SJCRH30 (cell line): ENCODE measurements around the gene RAB3D. TPM values are rescaled to one million over a fixed set of nuclear protein-coding genes. Genes with fewer than 3 reads are reported as not detected.
A peak's percentile ranks its signal among the peaks of the same experiment; 100 is the strongest.

Experiments used
- DNase-seq, 2 experiments: peaks; one replicate each; pipeline ENCODE4 v3.0.0-alpha.2; 2015 to 2020
- H3K27ac ChIP-seq: fragments of 250-450 bp; sonication (Bioruptor Pico); 2 replicates; pipeline ENCODE4 v1.5.1; 2020; ENCODE audit warnings: mild to moderate bottlenecking, moderate library complexity
- H3K27me3 ChIP-seq: fragments of 250-450 bp; sonication (Bioruptor Pico); 2 replicates; pipeline ENCODE4 v1.5.1; 2020; ENCODE audit warnings: mild to moderate bottlenecking, moderate library complexity
- H3K36me3 ChIP-seq: fragments of 250-450 bp; sonication (Bioruptor Pico); 2 replicates; pipeline ENCODE4 v1.5.1; 2020; ENCODE audit warnings: mild to moderate bottlenecking, moderate library complexity
- H3K4me1 ChIP-seq: fragments of 250-450 bp; sonication (Bioruptor Pico); 2 replicates; pipeline ENCODE4 v1.5.1; 2020; ENCODE audit warnings: mild to moderate bottlenecking, moderate library complexity
- H3K4me3 ChIP-seq: fragments of 250-450 bp; sonication (Bioruptor Pico); 2 replicates; pipeline ENCODE4 v1.5.1; 2020; ENCODE audit warnings: mild to moderate bottlenecking, moderate library complexity
- H3K9me3 ChIP-seq: fragments of 250-450 bp; sonication (Bioruptor Pico); replicated peaks from 2 replicates; pipeline ENCODE4 v1.5.1; 2020; ENCODE audit warnings: mild to moderate bottlenecking, moderate library complexity
- total RNA-seq: library from RNA; depleted of rRNA; stranded (reverse); fragments of >200 nt; shearing (Covaris generic); gene quantifications from 2 replicates; pipeline ENCODE4 v1.2.3, GENCODE V29; 2014

The RAB3D gene
- total RNA-seq, 1 experiment from 2014 or later, result 0.83 TPM

DNA sequence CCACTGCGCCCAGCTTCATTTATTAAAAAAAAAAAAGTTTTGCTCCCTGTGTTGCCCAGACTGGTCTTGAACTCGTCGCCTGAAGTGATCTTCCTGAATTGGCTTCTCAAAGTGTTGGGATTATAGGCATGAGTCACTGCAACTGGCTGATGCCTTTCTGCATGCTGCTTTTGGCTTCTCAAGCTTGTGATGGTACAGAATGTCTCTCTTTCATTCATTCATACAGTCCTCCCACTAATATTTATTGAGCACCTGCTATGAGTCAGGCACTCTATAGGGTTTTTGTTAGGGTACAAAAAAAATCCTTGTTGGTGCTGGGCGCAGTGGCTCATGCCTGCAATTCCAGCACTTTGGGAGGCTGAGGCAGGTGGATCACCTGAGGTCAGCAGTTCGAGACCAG lies 34.5 kb downstream of the RAB3D start:
- no peaks in the 10 kb centered on the region for H3K36me3 ChIP-seq
- 0 out of 2 replicates have a peak, but pooled peaks cover 3% of the 10 kb centered on the region for H3K27me3 ChIP-seq
- H3K4me3 ChIP-seq, result no peak overlapping the region
- no peaks in the 10 kb centered on the region for H3K4me1 ChIP-seq
- no peaks in the 10 kb centered on the region for H3K9me3 ChIP-seq
- DNase-seq, result no peak
- no peak overlapping the region for H3K27ac ChIP-seq

GRCh38 chr19:11300811-11301120 lies 38.7 kb downstream of the RAB3D start:
- H3K36me3 ChIP-seq, result no peaks in the 10 kb centered on the region
- peaks cover 3% of the 10 kb centered on the region; the same call in 1 of the 2 replicates for H3K27me3 ChIP-seq
- no peak for DNase-seq
- no peaks in the 10 kb centered on the region for H3K9me3 ChIP-seq
- H3K27ac ChIP-seq, result no peak overlapping the region
- H3K4me3 ChIP-seq, result no peak overlapping the region
- no peaks in the 10 kb centered on the region for H3K4me1 ChIP-seq

DNA sequence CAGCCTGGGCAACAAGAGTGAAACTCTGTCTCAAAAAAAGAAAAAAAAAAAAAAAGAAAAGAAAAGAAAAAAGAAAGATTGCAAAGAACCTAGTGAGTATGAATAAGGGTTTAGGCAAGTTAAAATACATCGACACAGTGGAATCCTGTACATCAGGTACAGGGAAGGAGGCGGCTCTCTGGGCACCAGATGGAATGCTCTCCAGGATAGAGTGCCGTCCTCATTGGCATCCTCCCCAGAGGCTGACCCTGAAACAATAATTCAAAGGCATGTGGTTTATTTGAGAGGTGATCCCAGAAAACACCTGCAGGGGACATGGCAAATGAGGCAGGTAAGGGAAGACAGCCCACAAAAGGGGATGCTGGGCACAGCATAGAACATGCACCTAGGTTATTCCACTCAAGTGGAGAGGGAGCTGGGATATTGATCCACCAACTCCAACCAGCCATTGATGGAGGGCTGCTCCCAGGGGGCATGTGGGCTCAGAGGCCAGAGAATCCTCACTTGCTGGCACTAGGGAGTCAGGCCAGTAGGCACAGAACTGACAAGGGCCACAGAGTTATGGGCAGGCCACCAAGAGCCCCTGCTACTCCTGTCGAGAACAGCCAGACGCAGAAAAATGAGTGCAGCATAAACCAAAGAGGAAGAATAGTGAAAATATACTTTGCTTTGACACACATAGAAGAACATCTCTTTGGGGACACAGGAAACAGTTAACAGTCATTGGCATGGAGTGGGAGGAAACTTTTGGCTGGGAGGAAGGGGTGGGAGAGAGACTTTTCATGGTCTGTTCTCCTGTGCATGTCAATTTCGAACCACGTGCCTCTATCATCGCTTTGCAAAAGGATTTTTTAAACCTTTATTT lies 39.3 kb downstream of the RAB3D start:
- Histone ChIP-seq H3K9me3 (no peaks in the 10 kb centered on the region), H3K36me3 (no peaks in the 10 kb centered on the region), H3K4me3 (no peak overlapping the region), H3K4me1 (no peaks in the 10 kb centered on the region), H3K27me3 (peaks cover 3% of the 10 kb centered on the region; the same call in 1 of the 2 replicates), H3K27ac (no peak overlapping the region)
- DNase-seq, result no peak

- Histone ChIP-seq H3K4me3 (no peak overlapping the region), H3K27me3 (no peaks in the 10 kb centered on the region; the same call in 1 of the 2 replicates), H3K36me3 (no peaks in the 10 kb centered on the region), H3K9me3 (no peaks in the 10 kb centered on the region), H3K27ac (no peak overlapping the region), H3K4me1 (no peaks in the 10 kb centered on the region)
- no peak for DNase-seq
Observed at GRCh38 chr19:11296264-11296663, 43.2 kb downstream of the RAB3D start.

DNA sequence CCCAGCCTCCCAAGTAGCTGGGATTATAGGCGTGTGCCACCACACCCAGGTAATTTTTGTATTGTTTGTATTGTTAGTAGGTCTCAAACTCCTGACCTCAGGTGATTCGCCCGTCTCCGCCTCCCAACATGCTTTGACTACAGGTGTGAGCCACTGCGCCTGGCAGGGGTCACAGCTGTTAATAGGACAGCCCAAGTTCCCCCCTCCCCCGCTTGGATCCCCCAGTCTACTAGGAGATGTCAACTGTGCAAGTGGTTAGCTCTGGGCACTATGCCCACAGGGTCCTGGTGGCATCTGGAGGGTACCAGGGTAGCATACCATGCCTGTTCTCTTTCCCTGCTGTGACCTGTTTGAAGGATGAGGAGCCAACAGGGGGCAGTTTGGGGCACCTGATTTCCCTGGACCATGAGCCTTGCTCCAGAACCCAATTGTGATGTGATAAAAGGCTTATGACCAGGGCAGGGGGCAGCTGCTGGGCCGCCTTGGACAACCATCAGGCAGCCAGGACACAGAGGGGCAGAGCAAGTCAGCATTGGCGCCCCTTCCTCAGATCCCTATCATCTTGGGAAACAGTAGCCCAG lies 43.7 kb downstream of the RAB3D start, which contains the start of gene TSPAN16:
TSPAN16 (plus strand) TSS at position 496 of the 581 bp plus-strand sequence. CDS start 138 bp downstream, outside the sequence.
- no peak for DNase-seq
- Histone ChIP-seq H3K27ac (no peak within 1 kb of the TSS), H3K9me3 (no peaks in the 10 kb centered on the region)

GRCh38 chr19:11295180-11295579 lies 44.3 kb downstream of the RAB3D start:
- H3K27ac ChIP-seq, result no peak overlapping the region

More for the DNA sequence above, 43.7 kb downstream of the RAB3D start, which contains the start of gene TSPAN16:
- Histone ChIP-seq H3K27me3 (no peaks in the 10 kb centered on the region; the same call in 1 of the 2 replicates), H3K36me3 (no peaks in the 10 kb centered on the region), H3K4me3 (no peak within 1 kb of the TSS), H3K4me1 (no peaks in the 10 kb centered on the region)

GRCh38 chr19:11293433-11294389 lies 45.7 kb downstream of the RAB3D start:
- Histone ChIP-seq H3K4me3 (peak overlapping the region; percentile 24; the same call in 1 of the 2 replicates), H3K27me3 (no peaks in the 10 kb centered on the region; the same call in 1 of the 2 replicates), H3K9me3 (no peaks in the 10 kb centered on the region), H3K27ac (no peak overlapping the region), H3K36me3 (no peaks in the 10 kb centered on the region), H3K4me1 (peaks cover 3% of the 10 kb centered on the region; the same call in 1 of the 2 replicates)
- DNase-seq, result peak; percentile 87 to 91

More at GRCh38 chr19:11295180-11295579, 44.3 kb downstream of the RAB3D start:
- Histone ChIP-seq H3K27me3 (no peaks in the 10 kb centered on the region; the same call in 1 of the 2 replicates), H3K36me3 (no peaks in the 10 kb centered on the region), H3K4me1 (no peaks in the 10 kb centered on the region), H3K9me3 (no peaks in the 10 kb centered on the region), H3K4me3 (no peak overlapping the region)
- DNase-seq, result no peak

- H3K4me3 ChIP-seq, result no peak overlapping the region
- no peak for DNase-seq
- peaks cover 3% of the 10 kb centered on the region; the same call in 1 of the 2 replicates for H3K4me1 ChIP-seq
- no peaks in the 10 kb centered on the region for H3K9me3 ChIP-seq
- H3K27me3 ChIP-seq, result no peaks in the 10 kb centered on the region; the same call in 1 of the 2 replicates
- H3K36me3 ChIP-seq, result no peaks in the 10 kb centered on the region
- H3K27ac ChIP-seq, result no peak overlapping the region
Observed at GRCh38 chr19:11291991-11292390, 47.5 kb downstream of the RAB3D start.

GRCh38 chr19:11291415-11291814 lies 48.0 kb downstream of the RAB3D start:
- no peak overlapping the region for H3K27ac ChIP-seq
- H3K27me3 ChIP-seq, result no peaks in the 10 kb centered on the region; the same call in 1 of the 2 replicates
- no peaks in the 10 kb centered on the region for H3K9me3 ChIP-seq
- peaks cover 3% of the 10 kb centered on the region; the same call in 1 of the 2 replicates for H3K4me1 ChIP-seq
- no peak overlapping the region for H3K4me3 ChIP-seq
- no peak for DNase-seq
- no peaks in the 10 kb centered on the region for H3K36me3 ChIP-seq

DNA sequence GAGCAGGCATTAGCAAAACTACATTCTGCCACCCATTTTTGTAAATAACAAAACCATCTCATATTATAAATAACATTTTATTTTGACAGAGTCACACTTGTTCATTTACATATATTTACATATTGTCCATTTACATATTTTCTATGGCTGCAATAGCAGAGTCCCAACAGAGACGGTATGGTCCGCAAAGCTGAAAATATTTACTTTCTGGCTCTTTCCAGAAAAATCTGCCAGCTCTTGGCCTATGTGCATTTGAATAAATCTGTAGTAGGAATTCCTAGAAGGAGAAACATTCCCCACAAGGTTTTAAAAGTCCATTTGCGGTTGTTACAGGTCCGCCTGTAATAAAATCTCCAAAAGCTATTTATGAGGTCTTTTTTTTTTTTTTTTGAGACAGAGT lies 49.2 kb downstream of the RAB3D start:
- DNase-seq, result no peak
- H3K9me3 ChIP-seq, result no peaks in the 10 kb centered on the region
- no peak overlapping the region for H3K4me3 ChIP-seq
- peaks cover 3% of the 10 kb centered on the region; the same call in 1 of the 2 replicates for H3K4me1 ChIP-seq
- H3K27me3 ChIP-seq, result no peaks in the 10 kb centered on the region; the same call in 1 of the 2 replicates
- no peaks in the 10 kb centered on the region for H3K36me3 ChIP-seq
- no peak overlapping the region for H3K27ac ChIP-seq

- Histone ChIP-seq H3K9me3 (no peaks in the 10 kb centered on the region), H3K4me3 (no peak overlapping the region), H3K36me3 (no peaks in the 10 kb centered on the region), H3K27ac (no peak overlapping the region), H3K27me3 (no peaks in the 10 kb centered on the region), H3K4me1 (peaks cover 3% of the 10 kb centered on the region; the same call in 1 of the 2 replicates)
- DNase-seq, result no peak
Observed at GRCh38 chr19:11288349-11288748, 51.1 kb downstream of the RAB3D start.

DNA sequence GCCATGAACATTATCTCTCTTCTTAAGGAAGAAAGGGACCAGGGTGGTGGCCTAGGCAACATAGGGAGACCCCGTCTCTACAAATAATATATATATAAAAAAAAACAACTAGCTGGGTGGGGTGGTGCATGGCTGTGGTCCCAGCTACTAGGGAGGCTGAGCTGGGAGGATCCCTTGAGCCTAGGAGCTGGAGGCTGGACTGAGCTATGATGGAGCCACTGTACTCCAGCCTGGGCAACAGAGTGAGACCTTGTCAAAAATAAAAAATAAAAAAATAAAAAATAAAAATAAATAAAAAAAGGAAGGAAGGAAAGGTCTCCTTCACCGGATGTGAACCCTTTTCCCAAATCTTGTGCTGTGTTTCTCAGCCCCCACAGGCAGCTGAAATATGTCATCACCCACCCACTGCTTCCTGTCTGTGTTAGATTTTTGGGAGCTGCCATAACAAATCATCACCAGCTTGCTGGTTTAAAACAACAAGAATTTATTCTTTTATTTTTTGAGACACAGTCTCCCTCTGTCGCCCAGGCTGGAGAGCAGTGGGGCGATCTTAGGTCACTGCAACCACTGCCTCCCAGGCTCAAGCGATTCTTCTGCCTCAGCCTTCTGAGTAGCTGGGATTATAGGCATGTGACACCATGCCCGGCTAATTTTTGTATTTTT lies 53.0 kb downstream of the RAB3D start:
- H3K4me3 ChIP-seq, result no peak overlapping the region
- H3K9me3 ChIP-seq, result no peaks in the 10 kb centered on the region
- no peaks in the 10 kb centered on the region for H3K36me3 ChIP-seq
- H3K27ac ChIP-seq, result no peak overlapping the region
- DNase-seq, result no peak
- H3K27me3 ChIP-seq, result no peaks in the 10 kb centered on the region
- H3K4me1 ChIP-seq, result peaks cover 3% of the 10 kb centered on the region; the same call in 1 of the 2 replicates

DNA sequence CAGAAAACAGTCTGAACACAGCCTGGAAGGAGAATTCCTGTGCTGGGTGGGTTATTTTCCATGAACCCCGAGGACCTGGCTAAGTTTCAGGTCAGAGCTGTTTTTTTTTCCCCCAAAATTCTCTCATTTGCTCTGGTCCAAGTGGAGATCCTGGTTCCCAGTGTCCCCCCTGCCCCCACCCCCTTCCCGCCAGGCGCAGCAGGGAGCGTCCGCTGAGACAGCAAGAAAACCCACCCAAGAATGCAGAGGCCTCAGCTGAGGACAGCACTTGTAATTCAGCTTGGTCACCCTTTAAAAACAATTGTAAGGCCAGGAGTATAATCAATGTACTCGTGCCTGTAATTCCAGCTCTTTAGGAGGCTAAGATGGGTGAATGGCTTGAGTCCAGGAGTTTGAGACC lies 54.9 kb downstream of the RAB3D start:
- H3K36me3 ChIP-seq, result no peaks in the 10 kb centered on the region
- no peaks in the 10 kb centered on the region for H3K4me1 ChIP-seq
- H3K27me3 ChIP-seq, result no peaks in the 10 kb centered on the region
- H3K9me3 ChIP-seq, result no peaks in the 10 kb centered on the region
- no peak overlapping the region for H3K27ac ChIP-seq
- no peak overlapping the region for H3K4me3 ChIP-seq
- no peak for DNase-seq
